GM21528 (cell line): ENCODE results near the gene DAPK1.

Source experiments
- ATAC-seq: cut with Tn5 transposase; IDR thresholded peaks from one replicate; pipeline ENCODE4 v1.9.1; 2021; ENCODE audit warnings: mild to moderate bottlenecking, moderate library complexity; ENCODE audit not compliant: unreplicated experiment, low FRiP score

DAPK1 gene

DNA sequence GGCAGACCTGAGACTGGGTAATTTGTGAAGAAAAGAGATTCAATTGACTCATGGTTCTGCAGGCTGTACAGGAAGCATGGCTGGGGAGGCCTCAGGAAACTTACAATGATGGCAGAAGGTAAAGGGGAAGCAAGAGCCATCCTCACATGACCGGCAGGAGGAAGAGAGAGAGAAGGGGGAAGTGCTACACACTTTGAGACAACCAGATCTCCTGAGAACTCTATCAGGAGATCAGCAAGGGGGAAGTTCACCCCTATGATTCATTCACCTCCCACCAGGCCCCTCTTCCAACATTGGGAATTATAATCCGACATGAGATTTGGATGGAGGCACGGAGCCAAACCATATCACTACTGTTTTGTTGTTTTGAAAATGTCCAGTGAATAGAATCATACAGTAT, 110.2 kb downstream of the DAPK1 start:
- ATAC-seq: no peak

GRCh38 chr9:87609002-87609401, 111.3 kb downstream of the DAPK1 start:
- no peak for ATAC-seq

GRCh38 chr9:87609486-87609885, 111.8 kb downstream of the DAPK1 start:
- no peak for ATAC-seq

DNA sequence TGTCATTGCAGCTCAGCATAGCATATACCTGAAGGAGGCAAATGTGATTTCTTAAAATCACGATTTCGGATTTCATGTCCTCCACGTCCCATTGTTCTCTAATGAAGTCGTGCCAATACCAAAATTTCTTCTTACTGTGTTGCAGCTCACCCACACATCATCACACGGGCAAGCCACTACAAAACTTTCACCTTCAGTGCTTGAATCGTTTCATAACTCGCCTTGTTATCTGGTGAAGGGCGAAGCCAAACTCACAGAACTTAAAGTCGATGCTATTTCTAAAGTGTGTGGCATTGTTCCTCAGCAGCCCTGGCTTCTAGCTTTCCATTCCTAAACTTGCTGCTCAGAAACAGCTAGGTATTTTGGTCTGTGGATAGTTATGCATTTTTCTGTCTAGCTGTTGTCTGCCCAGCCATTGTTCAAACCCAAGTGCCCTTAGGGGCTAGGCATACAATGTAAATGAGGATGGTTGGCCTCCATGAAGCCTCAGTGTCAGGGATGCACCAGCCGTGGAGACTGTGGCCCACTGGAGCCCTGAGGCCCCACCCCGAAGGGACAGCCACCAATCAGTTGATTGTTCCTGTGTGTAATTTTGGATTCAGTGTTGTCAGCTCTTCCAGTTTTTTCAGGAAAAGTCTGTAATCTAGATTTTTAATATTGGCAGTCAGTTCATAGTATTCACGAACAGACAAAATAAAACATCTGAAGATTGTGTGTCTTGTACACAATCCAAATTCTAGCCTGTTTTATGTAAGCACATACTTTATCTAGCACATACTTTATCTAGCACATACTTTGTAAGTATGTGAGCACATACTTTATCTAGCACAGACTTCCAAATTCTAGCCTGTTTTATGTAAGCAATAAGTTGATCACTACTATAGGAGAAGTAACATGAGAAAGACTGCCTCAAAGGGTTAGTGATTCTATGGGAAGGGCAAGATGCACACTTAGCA, 112.8 kb downstream of the DAPK1 start:
- ATAC-seq: no peak

- no peak for ATAC-seq
Observed at GRCh38 chr9:87611776-87612175, 114.1 kb downstream of the DAPK1 start.

- no peak for ATAC-seq
Observed at GRCh38 chr9:87612536-87612935, 114.9 kb downstream of the DAPK1 start.

DNA sequence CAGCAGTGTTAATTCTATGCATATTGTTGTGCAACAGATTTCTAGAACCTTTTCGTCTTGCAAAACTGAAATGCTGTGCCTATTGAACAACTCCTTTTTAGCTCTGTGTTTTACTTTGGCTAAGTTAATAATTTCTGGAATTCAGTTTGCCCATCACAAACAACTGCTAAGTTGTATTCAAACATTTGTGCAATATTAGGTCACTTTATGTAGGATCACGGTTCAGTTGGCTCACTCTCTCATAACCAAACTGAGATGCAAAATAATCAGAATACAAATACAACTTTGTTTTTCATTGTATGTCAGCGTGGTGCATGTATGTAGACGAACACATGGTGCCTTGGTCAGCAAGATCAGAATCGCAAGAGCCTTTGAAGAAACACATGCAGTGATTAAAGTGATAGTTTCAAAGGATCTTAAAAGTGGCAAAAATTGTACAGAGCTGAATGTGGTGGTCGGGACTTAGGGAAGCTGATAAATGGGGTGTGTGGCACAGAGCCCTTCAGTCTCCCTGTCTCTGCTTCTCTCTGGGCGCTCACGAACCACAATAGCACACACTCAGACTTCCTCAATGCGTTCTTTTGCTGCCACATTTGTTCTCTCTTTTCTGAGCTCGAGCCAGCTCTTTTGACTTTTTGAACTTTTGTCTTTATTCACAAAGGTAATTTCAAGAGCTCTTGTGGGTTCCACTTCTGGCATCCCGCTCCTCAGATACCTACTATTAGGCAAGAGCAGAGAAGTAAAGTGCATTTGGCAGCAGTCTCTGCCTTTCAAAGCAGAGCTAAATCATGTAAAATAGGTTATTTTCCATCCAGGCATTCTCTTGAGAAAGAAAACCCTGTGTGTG, 115.8 kb downstream of the DAPK1 start:
- no peak for ATAC-seq

GRCh38 chr9:87614397-87614796, 116.7 kb downstream of the DAPK1 start:
- no peak for ATAC-seq

DNA sequence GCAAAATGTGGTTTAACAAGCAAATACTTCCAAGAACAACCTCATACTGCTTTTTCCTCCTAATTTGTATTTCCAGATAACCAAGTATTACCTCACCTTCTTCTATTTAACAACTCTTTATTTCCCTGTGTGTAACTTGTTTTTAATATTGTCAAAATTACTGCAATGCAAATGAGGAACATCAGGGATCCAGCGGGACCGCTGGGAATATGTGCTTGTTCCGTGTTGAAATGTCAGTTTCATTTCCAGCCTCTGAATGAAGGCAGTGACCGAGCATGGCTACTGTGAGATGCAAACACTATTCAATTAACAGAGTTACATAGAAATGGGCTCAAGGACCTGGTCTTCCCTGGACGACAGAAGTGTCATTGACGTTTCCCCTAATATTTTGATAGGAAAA, 117.5 kb downstream of the DAPK1 start:
- no peak for ATAC-seq

DNA sequence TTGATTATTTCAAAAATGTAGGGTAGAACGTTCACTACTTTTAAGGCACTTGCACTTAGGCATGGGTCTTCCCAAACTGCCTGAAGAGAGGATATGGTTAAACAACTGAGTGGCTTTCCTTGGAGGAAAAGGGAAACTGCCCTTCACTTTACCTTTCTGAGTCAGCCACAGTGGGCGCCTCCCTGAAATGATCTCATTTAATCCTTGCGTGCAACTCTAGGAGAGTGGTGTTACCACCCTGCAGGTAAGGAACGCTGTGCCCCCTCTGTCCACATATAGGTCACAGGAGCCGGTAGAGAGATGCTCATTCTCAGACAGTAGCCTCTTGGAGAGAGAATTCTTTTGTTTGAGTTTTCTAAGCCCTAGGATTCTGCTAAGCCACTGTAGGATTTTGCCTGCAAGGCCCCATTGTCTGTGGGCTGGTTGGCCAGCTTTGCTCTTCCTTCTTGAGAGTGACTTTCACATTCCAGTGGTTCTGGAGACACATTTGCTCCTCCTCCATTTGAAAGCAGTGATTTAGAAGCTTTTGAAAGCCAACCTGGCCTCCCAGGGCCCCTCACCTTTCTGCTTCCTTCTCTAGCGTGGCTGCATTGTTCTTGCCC, 118.0 kb downstream of the DAPK1 start:
- ATAC-seq: no peak

- no peak for ATAC-seq
Observed at GRCh38 chr9:87618226-87618625, 120.6 kb downstream of the DAPK1 start.

- ATAC-seq: no peak
Observed at GRCh38 chr9:87618931-87619330, 121.3 kb downstream of the DAPK1 start.

- no peak for ATAC-seq
Observed at GRCh38 chr9:87619346-87619745, 121.7 kb downstream of the DAPK1 start.

- ATAC-seq: no peak
Observed at GRCh38 chr9:87620731-87621322, 123.2 kb downstream of the DAPK1 start.

GRCh38 chr9:87622098-87622497, 124.4 kb downstream of the DAPK1 start:
- ATAC-seq: no peak

GRCh38 chr9:87622923-87623322, 125.3 kb downstream of the DAPK1 start:
- ATAC-seq: no peak

- ATAC-seq: no peak
Observed at GRCh38 chr9:87628346-87628745, 130.7 kb downstream of the DAPK1 start.

- no peak for ATAC-seq
Observed at GRCh38 chr9:87629104-87629503, 131.4 kb downstream of the DAPK1 start.

- no peak for ATAC-seq
Observed at GRCh38 chr9:87630266-87630665, 132.6 kb downstream of the DAPK1 start.

- ATAC-seq: no peak
Observed at GRCh38 chr9:87630846-87631245, 133.2 kb downstream of the DAPK1 start.
